ENCODE results near the gene B4GALNT1. TPM values are rescaled to one million over a fixed set of nuclear protein-coding genes. Genes with fewer than 3 reads are reported as not detected.

B4GALNT1 gene
- total RNA-seq, 3 donors from 2014 or later (not counting 1 experiment from before 2014, with no cell fraction given) = 0.38 to 0.59 (median 0.48) TPM

DNA sequence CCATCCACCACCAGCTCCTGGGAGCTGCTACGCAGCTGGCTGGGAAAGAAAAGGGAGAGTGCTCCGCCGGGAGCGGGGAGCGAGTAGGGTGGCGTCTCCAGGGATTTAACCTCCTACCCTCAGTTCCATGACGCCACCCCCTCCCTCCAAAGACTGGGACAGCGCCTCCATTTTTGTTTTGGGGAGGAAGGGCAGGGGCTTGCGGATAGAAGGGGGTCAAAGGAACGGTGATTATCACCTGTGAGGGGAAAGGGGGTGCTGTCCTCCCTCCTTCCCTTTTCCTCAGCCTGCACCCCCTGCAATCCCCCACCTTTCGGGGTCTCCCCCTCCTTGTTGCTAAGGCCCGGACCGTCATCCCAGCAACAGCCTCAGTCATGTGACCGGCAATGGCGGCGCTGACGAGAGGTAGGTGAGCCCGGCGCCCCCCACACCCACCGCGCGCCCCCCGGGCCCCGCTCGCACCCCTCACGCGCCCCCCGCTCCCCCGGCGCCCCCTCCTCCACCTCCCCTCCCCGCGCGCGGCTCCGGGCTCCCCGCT is 28.5 kb downstream of the B4GALNT1 start, which contains the start of gene DTX3:
TSS of gene DTX3 (plus strand) at position 371 of the 538 bp plus-strand sequence. CDS start 1,694 bp downstream, outside the sequence.
- TF ChIP-seq, protein P1, sequence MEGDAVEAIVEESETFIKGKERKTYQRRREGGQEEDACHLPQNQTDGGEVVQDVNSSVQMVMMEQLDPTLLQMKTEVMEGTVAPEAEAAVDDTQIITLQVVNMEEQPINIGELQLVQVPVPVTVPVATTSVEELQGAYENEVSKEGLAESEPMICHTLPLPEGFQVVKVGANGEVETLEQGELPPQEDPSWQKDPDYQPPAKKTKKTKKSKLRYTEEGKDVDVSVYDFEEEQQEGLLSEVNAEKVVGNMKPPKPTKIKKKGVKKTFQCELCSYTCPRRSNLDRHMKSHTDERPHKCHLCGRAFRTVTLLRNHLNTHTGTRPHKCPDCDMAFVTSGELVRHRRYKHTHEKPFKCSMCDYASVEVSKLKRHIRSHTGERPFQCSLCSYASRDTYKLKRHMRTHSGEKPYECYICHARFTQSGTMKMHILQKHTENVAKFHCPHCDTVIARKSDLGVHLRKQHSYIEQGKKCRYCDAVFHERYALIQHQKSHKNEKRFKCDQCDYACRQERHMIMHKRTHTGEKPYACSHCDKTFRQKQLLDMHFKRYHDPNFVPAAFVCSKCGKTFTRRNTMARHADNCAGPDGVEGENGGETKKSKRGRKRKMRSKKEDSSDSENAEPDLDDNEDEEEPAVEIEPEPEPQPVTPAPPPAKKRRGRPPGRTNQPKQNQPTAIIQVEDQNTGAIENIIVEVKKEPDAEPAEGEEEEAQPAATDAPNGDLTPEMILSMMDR (IDR thresholded peaks at IDR 0.05) = no peak
- intact Hi-C loops (cut with micrococcal nuclease) = loop anchor here (2.0 kb wide), 1 partner anchor 14 kb away; the partner anchor contains the start of gene PIP4K2C
- Histone ChIP-seq H3K27ac (ENCODE audit: low read length) (peak within 1 kb of the TSS; percentile 72), H3K36me3 (ENCODE audit: control insufficient read depth, insufficient read depth, low read length) (peaks cover 27% of the 10 kb centered on the region), H3K4me3 (ENCODE audit: low read length) (peak within 1 kb of the TSS; percentile 57), H3K4me1 (ENCODE audit: control insufficient read depth, insufficient read depth, low read length) (peaks cover 29% of the 10 kb centered on the region), H3K9me3 (ENCODE audit: control insufficient read depth, insufficient read depth, low read length) (no peaks in the 10 kb centered on the region), H3K27me3 (ENCODE audit: control insufficient read depth, insufficient read depth, low read length) (no peaks in the 10 kb centered on the region)
- ATAC-seq (peak; percentile 43 to 66 (median 61)), DNase-seq (peak in 1 of 2 donors; percentile 67)
- Mint-ChIP-seq H3K36me3 (peaks cover 4% of the 10 kb centered on the region), H3K4me1 (peaks cover 34 to 53% of the 10 kb centered on the region in 2 donors), H3K27ac (peak within 1 kb of the TSS; percentile 92 to 93), H3K4me3 (peak within 1 kb of the TSS; percentile 86), H3K9me3 (no peaks in the 10 kb centered on the region), H3K27me3 (ENCODE audit: low read depth in 2 of 2) (no peaks in the 10 kb centered on the region)
- WGBS (ENCODE audit: insufficient coverage) = 6% methylated on average over 8 of the region's 36 CpGs

DNA sequence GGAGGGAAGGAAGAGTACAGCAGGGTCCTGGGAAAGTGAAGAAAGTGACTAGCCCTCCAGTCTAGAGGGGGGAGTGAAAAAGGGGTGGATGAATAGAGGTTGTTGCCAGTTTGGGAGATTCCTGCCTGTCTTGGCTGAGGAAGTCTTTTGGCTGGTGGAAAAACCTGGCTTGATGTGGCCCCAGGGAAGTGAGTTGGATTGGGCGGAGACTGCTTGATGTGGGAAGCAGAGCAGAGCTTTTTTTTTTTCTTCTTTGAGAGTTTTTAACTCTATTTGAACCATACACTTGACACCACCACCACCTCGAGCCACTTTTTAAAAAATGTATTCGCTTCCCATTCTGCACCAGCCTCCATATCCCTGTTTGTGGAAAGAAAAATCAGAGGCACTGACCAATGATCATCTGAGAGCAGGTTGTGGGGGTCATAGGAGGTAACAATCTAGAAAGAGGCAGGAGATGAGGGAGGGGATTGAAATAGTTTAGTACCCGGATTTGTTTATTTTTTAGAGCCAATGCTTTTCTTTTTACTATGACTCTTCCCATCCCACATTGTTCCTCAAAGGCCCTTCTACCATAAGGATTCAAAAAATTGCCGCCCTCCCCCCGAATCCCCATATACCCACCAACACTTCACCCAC is 29.1 kb downstream of the B4GALNT1 start:
- H3K27ac ChIP-seq (ENCODE audit: low read length) = peak overlapping the region; percentile 72
- TF ChIP-seq, protein P1 (IDR thresholded peaks at IDR 0.05) = no peak

DNA sequence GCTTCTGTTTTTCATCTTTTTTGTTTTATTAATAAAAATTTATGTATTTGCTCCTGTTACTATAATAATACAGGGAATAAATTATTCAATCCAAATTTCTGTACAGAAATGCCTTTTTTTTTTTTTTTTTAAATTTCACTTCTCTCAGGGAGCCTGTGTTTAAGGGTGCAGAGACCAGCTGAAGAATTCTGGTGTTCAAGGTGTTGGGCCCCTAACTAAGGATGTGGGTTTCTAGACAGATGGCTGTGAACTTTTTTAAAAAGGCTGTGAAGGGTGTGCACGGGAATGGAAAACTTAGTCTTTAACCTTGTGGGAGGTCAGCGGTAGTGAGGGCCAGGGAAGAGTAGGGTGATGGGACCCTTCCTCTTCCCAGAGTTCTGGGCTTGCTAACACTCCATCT is 29.7 kb downstream of the B4GALNT1 start:
- H3K27me3 ChIP-seq (ENCODE audit: control insufficient read depth, insufficient read depth, low read length) = no peaks in the 10 kb centered on the region
- peaks cover 29% of the 10 kb centered on the region for H3K4me1 ChIP-seq (ENCODE audit: control insufficient read depth, insufficient read depth, low read length)
- Mint-ChIP-seq H3K4me3 (peak overlapping the region; percentile 86), H3K4me1 (peaks cover 34 to 53% of the 10 kb centered on the region in 2 donors), H3K27me3 (ENCODE audit: low read depth in 2 of 2) (no peaks in the 10 kb centered on the region), H3K9me3 (no peaks in the 10 kb centered on the region), H3K27ac (peak overlapping the region; percentile 92 to 93), H3K36me3 (peaks cover 15% of the 10 kb centered on the region)
- no peaks in the 10 kb centered on the region for H3K9me3 ChIP-seq (ENCODE audit: control insufficient read depth, insufficient read depth, low read length)
- WGBS (ENCODE audit: insufficient coverage) = 28% methylated on average over 2 of the region's 2 CpGs
- no peak overlapping the region for H3K4me3 ChIP-seq (ENCODE audit: low read length)
- peak; percentile 62 to 83 (median 71) for ATAC-seq
- H3K27ac ChIP-seq (ENCODE audit: low read length) = peak overlapping the region; percentile 72
- peaks cover 34% of the 10 kb centered on the region for H3K36me3 ChIP-seq (ENCODE audit: control insufficient read depth, insufficient read depth, low read length)
- TF ChIP-seq, protein P1 (IDR thresholded peaks at IDR 0.05) = no peak
- DNase-seq = peak in 1 of 2 donors; percentile 35
- intact Hi-C loops (cut with micrococcal nuclease) = no loop called here

More for the DNA sequence above, 29.1 kb downstream of the B4GALNT1 start:
- H3K27me3 Mint-ChIP-seq (ENCODE audit: low read depth in 2 of 2) = no peaks in the 10 kb centered on the region
- H3K27me3 ChIP-seq (ENCODE audit: control insufficient read depth, insufficient read depth, low read length) = no peaks in the 10 kb centered on the region
- DNase-seq (no peak), ATAC-seq (no peak)
- H3K9me3 Mint-ChIP-seq = no peaks in the 10 kb centered on the region
- H3K36me3 Mint-ChIP-seq = peaks cover 10% of the 10 kb centered on the region
- 38% methylated on average over 3 of the region's 6 CpGs for WGBS (ENCODE audit: insufficient coverage)
- peaks cover 29% of the 10 kb centered on the region for H3K4me1 ChIP-seq (ENCODE audit: control insufficient read depth, insufficient read depth, low read length)
- peaks cover 34 to 53% of the 10 kb centered on the region in 2 donors for H3K4me1 Mint-ChIP-seq
- H3K36me3 ChIP-seq (ENCODE audit: control insufficient read depth, insufficient read depth, low read length) = peaks cover 30% of the 10 kb centered on the region
- H3K4me3 Mint-ChIP-seq = peak overlapping the region; percentile 86
- H3K9me3 ChIP-seq (ENCODE audit: control insufficient read depth, insufficient read depth, low read length) = no peaks in the 10 kb centered on the region
- peak overlapping the region; percentile 92 to 93 for H3K27ac Mint-ChIP-seq
- intact Hi-C loops (cut with micrococcal nuclease) = loop anchor here (2.0 kb wide), 1 partner anchor 13 kb away; the partner anchor contains the start of gene PIP4K2C
- peak overlapping the region; percentile 57 for H3K4me3 ChIP-seq (ENCODE audit: low read length)
